ENCODE results near the gene DENND4C.

The DENND4C gene

DNA sequence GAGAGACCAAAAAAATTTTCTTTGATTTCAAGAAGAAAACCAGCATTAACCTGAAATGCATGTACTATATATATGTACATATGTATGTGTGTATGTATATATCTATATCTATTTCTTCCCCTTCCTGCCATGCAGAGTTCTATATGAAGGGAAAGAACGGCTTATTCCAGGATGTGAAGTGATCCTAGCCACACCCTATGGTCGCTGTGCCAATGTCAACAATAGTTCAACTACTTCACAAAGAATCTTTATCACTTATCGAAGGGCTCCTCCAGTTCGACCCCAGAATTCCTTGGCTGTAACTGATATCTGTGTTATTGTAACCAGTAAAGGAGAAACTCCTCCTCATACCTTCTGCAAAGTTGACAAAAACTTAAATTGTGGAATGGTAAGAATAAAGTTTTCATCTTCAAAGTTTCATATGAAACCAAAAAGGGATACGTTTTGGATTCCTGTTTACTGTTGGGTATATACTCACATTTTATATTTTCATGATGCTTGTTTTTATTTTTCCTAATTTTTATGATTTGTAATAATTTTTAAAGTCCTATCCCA lies 56.2 kb downstream of the DENND4C start:
- Histone ChIP-seq H3K9me3 (ENCODE audit: severe bottlenecking) (no peaks in the 10 kb centered on the region), H3K27ac (no peak overlapping the region), H3K27me3 (ENCODE audit: insufficient read depth, low read depth, severe bottlenecking) (no peaks in the 10 kb centered on the region), H3K4me3 (ENCODE audit: low read depth, low read length) (no peak overlapping the region), H3K36me3 (peaks cover 11% of the 10 kb centered on the region)
- DNase-seq: no peak
- TF ChIP-seq, protein P1, sequence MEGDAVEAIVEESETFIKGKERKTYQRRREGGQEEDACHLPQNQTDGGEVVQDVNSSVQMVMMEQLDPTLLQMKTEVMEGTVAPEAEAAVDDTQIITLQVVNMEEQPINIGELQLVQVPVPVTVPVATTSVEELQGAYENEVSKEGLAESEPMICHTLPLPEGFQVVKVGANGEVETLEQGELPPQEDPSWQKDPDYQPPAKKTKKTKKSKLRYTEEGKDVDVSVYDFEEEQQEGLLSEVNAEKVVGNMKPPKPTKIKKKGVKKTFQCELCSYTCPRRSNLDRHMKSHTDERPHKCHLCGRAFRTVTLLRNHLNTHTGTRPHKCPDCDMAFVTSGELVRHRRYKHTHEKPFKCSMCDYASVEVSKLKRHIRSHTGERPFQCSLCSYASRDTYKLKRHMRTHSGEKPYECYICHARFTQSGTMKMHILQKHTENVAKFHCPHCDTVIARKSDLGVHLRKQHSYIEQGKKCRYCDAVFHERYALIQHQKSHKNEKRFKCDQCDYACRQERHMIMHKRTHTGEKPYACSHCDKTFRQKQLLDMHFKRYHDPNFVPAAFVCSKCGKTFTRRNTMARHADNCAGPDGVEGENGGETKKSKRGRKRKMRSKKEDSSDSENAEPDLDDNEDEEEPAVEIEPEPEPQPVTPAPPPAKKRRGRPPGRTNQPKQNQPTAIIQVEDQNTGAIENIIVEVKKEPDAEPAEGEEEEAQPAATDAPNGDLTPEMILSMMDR (IDR thresholded peaks at IDR 0.05; ENCODE audit: low read depth, low read length): no peak

DNA sequence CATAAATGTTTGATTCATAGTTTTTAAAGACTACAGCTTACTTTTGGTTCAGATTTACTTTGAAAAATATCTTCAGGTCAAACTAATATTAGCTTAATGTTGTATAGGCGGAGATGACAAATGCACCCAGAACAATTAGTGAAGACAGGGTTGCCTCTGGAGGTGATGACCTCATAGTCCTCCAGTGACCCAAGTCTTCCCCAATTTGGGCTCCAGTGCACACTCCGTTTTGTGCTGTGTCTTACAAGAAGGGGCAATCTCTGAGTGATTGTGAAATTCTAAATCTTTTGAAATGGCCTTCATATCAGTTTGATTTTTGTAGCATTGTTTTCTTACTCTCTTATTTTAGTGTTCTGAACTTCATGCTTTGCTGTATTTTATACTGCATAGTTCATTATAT lies 57.6 kb downstream of the DENND4C start:
- Histone ChIP-seq H3K9me3 (ENCODE audit: severe bottlenecking) (no peaks in the 10 kb centered on the region), H3K27ac (no peak overlapping the region), H3K27me3 (ENCODE audit: insufficient read depth, low read depth, severe bottlenecking) (no peaks in the 10 kb centered on the region), H3K4me3 (ENCODE audit: low read depth, low read length) (no peak overlapping the region), H3K36me3 (peaks cover 11% of the 10 kb centered on the region)
- no peak for DNase-seq
- TF ChIP-seq, protein P1 (IDR thresholded peaks at IDR 0.05; ENCODE audit: low read depth, low read length): no peak

DNA sequence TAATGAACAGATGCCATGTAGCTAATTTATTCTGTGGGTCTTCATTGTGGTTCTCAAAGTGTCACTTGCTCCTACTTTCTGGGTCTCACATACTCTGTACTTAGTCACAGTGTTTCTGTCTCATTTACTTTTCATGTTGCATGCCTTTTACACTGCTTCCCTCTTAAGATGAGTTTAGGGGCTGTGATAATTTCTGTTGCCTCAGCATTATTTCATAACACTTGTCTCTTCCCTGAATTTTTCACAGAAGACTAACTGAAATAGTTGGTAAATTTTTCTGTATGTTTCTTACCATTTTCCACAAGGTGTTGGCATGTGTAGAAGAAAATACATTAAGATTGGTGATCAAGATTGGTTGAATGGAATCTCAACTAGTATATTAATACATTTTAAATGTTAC lies 59.6 kb downstream of the DENND4C start:
- H3K27me3 ChIP-seq (ENCODE audit: insufficient read depth, low read depth, severe bottlenecking): no peaks in the 10 kb centered on the region
- DNase-seq: no peak
- TF ChIP-seq, protein P1 (IDR thresholded peaks at IDR 0.05; ENCODE audit: low read depth, low read length): no peak
- H3K27ac ChIP-seq: no peak overlapping the region
- no peak overlapping the region for H3K4me3 ChIP-seq (ENCODE audit: low read depth, low read length)
- H3K36me3 ChIP-seq: peaks cover 11% of the 10 kb centered on the region
- no peaks in the 10 kb centered on the region for H3K9me3 ChIP-seq (ENCODE audit: severe bottlenecking)

DNA sequence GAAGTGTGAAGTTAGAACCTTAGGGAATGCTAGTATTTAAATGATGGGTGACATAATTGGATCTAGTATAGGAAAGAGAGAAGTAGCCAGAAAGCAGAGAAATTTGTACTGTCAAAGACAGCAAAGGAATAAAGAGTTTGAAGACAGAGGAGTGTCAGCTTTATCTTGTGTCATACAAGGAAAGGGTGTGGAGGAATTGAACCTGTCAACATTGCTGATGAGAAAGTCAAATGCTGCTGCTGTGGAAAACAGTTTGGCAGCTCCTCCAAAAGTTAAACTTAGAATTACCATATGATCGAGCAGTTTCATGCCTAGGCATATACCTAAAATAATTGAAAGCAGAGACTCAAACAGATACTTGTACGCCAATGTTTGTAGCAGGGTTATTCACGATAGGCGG lies 63.7 kb downstream of the DENND4C start:
- no peak for DNase-seq
- H3K4me3 ChIP-seq (ENCODE audit: low read depth, low read length): no peak overlapping the region
- H3K27ac ChIP-seq: no peak overlapping the region
- H3K27me3 ChIP-seq (ENCODE audit: insufficient read depth, low read depth, severe bottlenecking): no peaks in the 10 kb centered on the region
- H3K9me3 ChIP-seq (ENCODE audit: severe bottlenecking): no peaks in the 10 kb centered on the region
- TF ChIP-seq, protein P1 (IDR thresholded peaks at IDR 0.05; ENCODE audit: low read depth, low read length): no peak
- peaks cover 23% of the 10 kb centered on the region for H3K36me3 ChIP-seq

DNA sequence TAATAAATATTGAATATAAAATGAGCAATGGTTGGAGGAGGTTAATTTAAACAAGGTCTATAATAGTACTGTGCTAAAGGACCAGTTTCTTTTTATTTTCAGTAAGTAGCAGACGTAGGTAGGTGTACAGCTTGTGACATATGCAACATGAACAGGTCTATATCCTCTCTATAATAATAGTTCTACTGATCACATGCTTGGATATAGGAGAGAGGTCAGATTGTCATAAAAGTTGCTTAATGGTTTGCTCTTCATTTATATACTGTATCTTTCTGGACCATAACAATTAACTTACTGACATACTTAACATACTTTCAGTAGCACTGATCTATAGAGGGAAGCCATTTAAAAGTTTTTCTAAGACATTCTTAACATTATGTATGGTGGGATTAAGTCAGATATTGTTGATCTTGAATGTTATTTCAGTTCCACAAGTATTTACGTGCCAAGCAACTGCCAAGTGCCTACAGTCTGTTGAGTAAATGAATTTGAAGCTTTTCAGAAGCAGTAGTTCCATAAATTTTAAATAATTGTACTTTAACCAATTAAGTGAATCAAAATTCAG lies 68.0 kb downstream of the DENND4C start:
- H3K4me3 ChIP-seq (ENCODE audit: low read depth, low read length): no peak overlapping the region
- no peak for DNase-seq
- no peak overlapping the region for H3K27ac ChIP-seq
- H3K9me3 ChIP-seq (ENCODE audit: severe bottlenecking): no peaks in the 10 kb centered on the region
- TF ChIP-seq, protein P1 (IDR thresholded peaks at IDR 0.05; ENCODE audit: low read depth, low read length): no peak
- peaks cover 42% of the 10 kb centered on the region for H3K36me3 ChIP-seq
- no peaks in the 10 kb centered on the region for H3K27me3 ChIP-seq (ENCODE audit: insufficient read depth, low read depth, severe bottlenecking)

DNA sequence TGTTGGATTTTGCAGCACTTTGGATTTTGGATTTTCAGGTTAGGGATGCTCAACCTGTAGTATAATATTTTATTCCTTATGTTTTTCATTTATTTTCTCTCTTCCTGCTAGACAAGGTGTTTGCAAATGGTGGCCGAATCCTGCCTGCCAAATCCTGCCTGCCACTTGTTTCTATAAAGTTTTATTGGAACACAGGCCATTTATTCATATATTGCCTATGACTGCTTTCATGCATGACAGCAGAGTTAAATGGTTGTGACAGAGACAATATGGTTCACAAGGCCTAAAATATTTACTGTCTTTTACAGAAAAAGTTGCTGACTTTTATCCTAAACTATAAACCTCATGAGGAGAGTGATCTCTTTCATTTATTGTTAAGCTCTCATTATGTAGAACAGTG lies 72.7 kb downstream of the DENND4C start:
- DNase-seq: no peak
- Histone ChIP-seq H3K27me3 (ENCODE audit: insufficient read depth, low read depth, severe bottlenecking) (no peaks in the 10 kb centered on the region), H3K27ac (no peak overlapping the region), H3K9me3 (ENCODE audit: severe bottlenecking) (no peaks in the 10 kb centered on the region), H3K36me3 (peaks cover 39% of the 10 kb centered on the region), H3K4me3 (ENCODE audit: low read depth, low read length) (no peak overlapping the region)
- TF ChIP-seq, protein P1 (IDR thresholded peaks at IDR 0.05; ENCODE audit: low read depth, low read length): no peak
